ENCODE data around the gene KLK12. TPM values are rescaled to one million over a fixed set of nuclear protein-coding genes. Genes with fewer than 3 reads are reported as not detected.

Gene KLK12, protein sequence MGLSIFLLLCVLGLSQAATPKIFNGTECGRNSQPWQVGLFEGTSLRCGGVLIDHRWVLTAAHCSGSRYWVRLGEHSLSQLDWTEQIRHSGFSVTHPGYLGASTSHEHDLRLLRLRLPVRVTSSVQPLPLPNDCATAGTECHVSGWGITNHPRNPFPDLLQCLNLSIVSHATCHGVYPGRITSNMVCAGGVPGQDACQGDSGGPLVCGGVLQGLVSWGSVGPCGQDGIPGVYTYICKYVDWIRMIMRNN
- total RNA-seq = not detected
- polyA plus RNA-seq = not detected

DNA sequence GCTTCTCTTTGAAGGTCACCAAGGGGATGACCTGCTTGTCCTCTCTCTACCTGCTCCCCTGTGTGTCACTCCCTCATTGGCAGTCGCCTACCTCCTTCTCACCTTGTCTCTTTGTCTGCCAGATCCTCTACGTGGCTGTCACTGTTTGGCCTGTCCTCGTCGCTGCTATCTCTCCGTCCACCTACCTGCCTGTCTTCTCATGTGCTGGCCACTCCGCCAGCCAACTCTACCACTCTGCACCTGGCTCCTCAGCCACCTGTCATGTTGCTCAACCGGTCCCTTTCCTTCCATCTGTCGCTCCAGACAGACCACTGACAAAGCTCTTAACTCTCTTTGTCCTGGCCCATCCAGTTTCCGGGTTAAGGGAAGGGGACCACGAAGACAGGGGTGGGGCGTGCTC, at the start of gene KLK12:
Gene KLK12, minus strand, starts transcription at position 299 of the 400 bp plus-strand sequence. CDS start 381 bp downstream, outside the sequence.
- Histone ChIP-seq H3K27me3 (no peaks in the 10 kb centered on the region), H3K4me1 (no peaks in the 10 kb centered on the region), H3K4me3 (no peak within 1 kb of the TSS), H3K36me3 (no peaks in the 10 kb centered on the region), H3K27ac (no peak within 1 kb of the TSS), H3K9me3 (no peaks in the 10 kb centered on the region)
- ATAC-seq (no peak), FAIRE-seq (no peak), DNase-seq (no peak)
- WGBS, 2 donors = 30 to 49% methylated on average over 11 of the region's 11 CpGs
- intact Hi-C loops (cut with DNase I) = no loop called here
- TF ChIP-seq, protein P1, sequence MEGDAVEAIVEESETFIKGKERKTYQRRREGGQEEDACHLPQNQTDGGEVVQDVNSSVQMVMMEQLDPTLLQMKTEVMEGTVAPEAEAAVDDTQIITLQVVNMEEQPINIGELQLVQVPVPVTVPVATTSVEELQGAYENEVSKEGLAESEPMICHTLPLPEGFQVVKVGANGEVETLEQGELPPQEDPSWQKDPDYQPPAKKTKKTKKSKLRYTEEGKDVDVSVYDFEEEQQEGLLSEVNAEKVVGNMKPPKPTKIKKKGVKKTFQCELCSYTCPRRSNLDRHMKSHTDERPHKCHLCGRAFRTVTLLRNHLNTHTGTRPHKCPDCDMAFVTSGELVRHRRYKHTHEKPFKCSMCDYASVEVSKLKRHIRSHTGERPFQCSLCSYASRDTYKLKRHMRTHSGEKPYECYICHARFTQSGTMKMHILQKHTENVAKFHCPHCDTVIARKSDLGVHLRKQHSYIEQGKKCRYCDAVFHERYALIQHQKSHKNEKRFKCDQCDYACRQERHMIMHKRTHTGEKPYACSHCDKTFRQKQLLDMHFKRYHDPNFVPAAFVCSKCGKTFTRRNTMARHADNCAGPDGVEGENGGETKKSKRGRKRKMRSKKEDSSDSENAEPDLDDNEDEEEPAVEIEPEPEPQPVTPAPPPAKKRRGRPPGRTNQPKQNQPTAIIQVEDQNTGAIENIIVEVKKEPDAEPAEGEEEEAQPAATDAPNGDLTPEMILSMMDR (IDR thresholded peaks at IDR 0.05) = no peak

DNA sequence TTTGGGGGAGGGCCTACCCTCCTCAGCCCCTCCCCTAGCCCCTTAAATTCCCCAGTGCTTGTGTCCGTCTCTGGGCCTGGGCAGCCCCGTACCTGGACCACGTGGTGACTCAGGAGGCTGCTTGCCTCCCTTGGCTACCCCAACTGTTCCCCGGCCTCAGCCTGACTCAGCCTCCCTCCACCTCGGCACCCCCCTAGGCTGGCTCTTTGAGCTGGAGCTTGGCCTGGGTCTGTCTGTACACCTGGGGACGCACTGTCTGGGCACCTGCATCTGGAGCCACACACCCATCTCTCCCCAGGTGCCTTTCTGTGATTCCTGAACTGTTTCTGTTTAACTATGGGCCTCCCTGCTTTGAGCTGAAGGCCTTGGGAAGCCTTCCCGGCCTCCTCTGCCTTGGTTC, 49.7 kb upstream of the KLK12 start:
- intact Hi-C loops (cut with DNase I) = no loop called here
- Histone ChIP-seq H3K27ac (no peak overlapping the region), H3K36me3 (no peaks in the 10 kb centered on the region), H3K4me3 (no peak overlapping the region), H3K9me3 (no peaks in the 10 kb centered on the region), H3K4me1 (peaks cover 6 to 8% (median 7%) of the 10 kb centered on the region in 3 donors), H3K27me3 (no peaks in the 10 kb centered on the region)
- no peak for DNase-seq
- ATAC-seq = no peak
- TF ChIP-seq, protein P1 (IDR thresholded peaks at IDR 0.05) = no peak
- no peak for FAIRE-seq
- 81 to 84% methylated on average over 7 of the region's 7 CpGs for WGBS, 2 donors

DNA sequence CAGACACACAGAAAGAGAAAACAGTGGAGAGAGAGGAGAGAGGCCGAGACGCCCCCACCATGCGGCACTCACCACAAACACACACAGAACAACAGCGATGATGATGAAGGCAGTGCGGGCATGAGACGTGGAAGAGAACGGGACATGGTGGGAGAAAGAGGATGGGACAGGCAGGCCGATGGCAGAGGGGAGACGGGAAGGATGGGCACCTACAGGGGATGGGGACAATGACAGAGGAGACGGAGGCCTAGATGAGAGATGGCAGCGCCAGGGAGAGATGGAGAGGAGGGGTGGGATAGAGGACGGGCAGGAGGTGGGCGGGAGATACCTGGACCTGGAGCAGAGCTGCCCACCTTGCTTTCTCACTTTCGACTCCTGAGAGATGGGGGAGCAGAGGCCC, 49.0 kb upstream of the KLK12 start:
- H3K4me1 ChIP-seq = peaks cover 6 to 8% (median 7%) of the 10 kb centered on the region in 3 donors
- 84% methylated on average over 13 to 14 of the region's 14 CpGs for WGBS, 2 donors
- H3K4me3 ChIP-seq = no peak overlapping the region
- intact Hi-C loops (cut with DNase I) = no loop called here
- H3K27me3 ChIP-seq = no peaks in the 10 kb centered on the region
- no peak for ATAC-seq
- TF ChIP-seq, protein P1 (IDR thresholded peaks at IDR 0.05) = no peak
- FAIRE-seq = no peak
- no peaks in the 10 kb centered on the region for H3K9me3 ChIP-seq
- no peak overlapping the region for H3K27ac ChIP-seq
- DNase-seq = no peak
- H3K36me3 ChIP-seq = no peaks in the 10 kb centered on the region

DNA sequence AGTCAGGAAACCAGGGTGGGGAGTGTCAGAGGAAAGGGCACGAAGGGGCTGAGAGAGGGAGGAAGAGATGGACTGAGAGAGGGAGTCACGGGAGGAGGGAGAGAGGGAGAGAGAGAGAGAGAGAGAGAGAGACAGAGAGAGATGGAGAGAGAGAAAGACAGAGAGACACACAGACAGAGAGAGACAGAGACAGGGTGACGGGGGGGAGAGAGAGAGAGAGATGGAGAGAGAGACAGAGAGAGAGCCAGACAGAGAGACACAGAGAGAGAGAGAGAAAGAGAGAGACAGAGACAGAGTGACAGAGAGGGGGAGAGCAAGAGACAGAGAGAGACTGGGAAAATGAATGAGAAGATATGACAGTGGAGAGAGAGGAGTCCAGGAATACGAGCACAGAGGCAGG, 48.4 kb upstream of the KLK12 start:
- no peak overlapping the region for H3K4me3 ChIP-seq
- no peaks in the 10 kb centered on the region for H3K36me3 ChIP-seq
- FAIRE-seq (no peak), ATAC-seq (no peak), DNase-seq (no peak)
- peaks cover 6 to 8% (median 7%) of the 10 kb centered on the region in 3 donors for H3K4me1 ChIP-seq
- intact Hi-C loops (cut with DNase I) = no loop called here
- no peaks in the 10 kb centered on the region for H3K9me3 ChIP-seq
- TF ChIP-seq, protein P1 (IDR thresholded peaks at IDR 0.05) = no peak
- WGBS, 2 donors = 64 to 65% methylated on average over 4 of the region's 4 CpGs
- H3K27me3 ChIP-seq = no peaks in the 10 kb centered on the region
- no peak overlapping the region for H3K27ac ChIP-seq

DNA sequence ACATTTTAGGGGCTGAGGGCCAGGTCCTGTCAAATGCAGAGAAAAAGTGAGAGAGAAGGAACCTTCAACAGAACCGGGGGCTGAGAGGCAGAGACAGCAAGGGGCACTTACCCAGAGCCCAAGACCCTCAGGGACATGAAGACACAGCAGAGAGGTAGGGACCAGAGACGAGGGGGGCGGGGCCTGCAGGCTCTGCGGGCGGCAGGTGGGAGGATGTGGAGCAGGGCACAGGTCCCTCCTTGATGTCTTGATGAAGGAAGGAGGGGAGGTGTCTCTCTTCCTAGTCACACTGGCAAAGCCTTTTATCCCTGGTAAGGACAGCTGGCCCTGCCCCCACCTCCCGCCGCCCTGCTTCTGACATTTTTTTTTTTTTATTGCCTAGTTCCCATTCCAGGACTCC, 47.8 kb upstream of the KLK12 start, which contains the start of gene KLK14:
Gene KLK14, minus strand, starts transcription at position 277 of the 400 bp plus-strand sequence. Its CDS starts 273 bp downstream, at position 4.
- Histone ChIP-seq H3K27ac (no peak within 1 kb of the TSS), H3K4me1 (peaks cover 6 to 8% (median 7%) of the 10 kb centered on the region in 3 donors), H3K36me3 (no peaks in the 10 kb centered on the region), H3K4me3 (no peak within 1 kb of the TSS), H3K9me3 (no peaks in the 10 kb centered on the region), H3K27me3 (no peaks in the 10 kb centered on the region)
- DNase-seq = no peak
- FAIRE-seq = no peak
- TF ChIP-seq, protein P1 (IDR thresholded peaks at IDR 0.05) = no peak
- WGBS, 2 donors = 54 to 68% methylated on average over 7 of the region's 7 CpGs
- intact Hi-C loops (cut with DNase I) = no loop called here
- ATAC-seq = no peak
